CD1c-positive myeloid dendritic cell (primary cell): Measurements from ENCODE around the gene C1QTNF2.

Experiments used
- DNase-seq: peaks from one replicate; pipeline ENCODE4 v3.0.0-alpha.2; 2016; ENCODE audit errors: extremely low spot score

The C1QTNF2 gene

GRCh38 chr5:160305319-160305718 is 65.1 kb downstream of the C1QTNF2 start:
- DNase-seq: no peak

- no peak for DNase-seq
These were observed 66.7 kb downstream of the C1QTNF2 start for GRCh38 chr5:160303690-160304089.

DNA sequence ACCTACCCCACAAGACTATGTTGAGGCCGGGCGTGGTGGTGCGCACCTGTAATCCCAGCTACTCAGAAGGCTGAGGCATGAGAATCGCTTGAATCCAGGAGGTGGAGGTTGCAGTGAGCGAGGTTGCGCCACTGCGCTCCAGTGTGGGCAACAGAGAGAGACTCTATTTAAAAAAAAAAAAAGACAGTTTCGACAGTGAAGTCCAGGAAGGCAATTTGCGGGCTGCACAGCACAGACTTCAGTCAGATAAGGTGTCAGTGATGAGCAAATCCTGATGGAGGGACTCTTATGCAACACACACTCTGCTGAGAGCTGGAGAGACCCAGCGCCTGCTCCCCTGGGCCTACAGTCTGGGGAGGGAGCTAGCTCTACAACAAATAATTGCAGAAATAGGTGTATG is 72.2 kb downstream of the C1QTNF2 start:
- DNase-seq: no peak

GRCh38 chr5:160297776-160298175 is 72.7 kb downstream of the C1QTNF2 start:
- DNase-seq: no peak
